Fibroblast of lung (primary cell): ENCODE measurements around the gene HTT. TPM values are rescaled to one million over a fixed set of nuclear protein-coding genes. Genes with fewer than 3 reads are reported as not detected.

Source experiments
- DNase-seq, 2 donors: peaks; one replicate each; pipeline versions ENCODE4 v3.0.0 to v3.0.0-alpha.2; 2010; ENCODE audit warnings: low read depth in 2 of 2
- H2AFZ ChIP-seq: 2 replicates; pipeline ENCODE4 v1.5.1; 2012; ENCODE audit warnings: low read length, control low read depth, inconsistent platforms
- H3K27ac ChIP-seq: 2 replicates; pipeline ENCODE4 v1.5.1; 2011; ENCODE audit warnings: low read length, control low read depth; ENCODE audit not compliant: insufficient read depth
- H3K27me3 ChIP-seq: 2 replicates; pipeline ENCODE4 v1.5.1; 2011; ENCODE audit warnings: mild to moderate bottlenecking, low read length; ENCODE audit not compliant: control insufficient read depth, insufficient read depth
- H3K36me3 ChIP-seq: 2 replicates; pipeline ENCODE4 v1.5.1; 2011; ENCODE audit warnings: low read length; ENCODE audit not compliant: control insufficient read depth, insufficient read depth
- H3K4me1 ChIP-seq: 2 replicates; pipeline ENCODE4 v1.5.1; 2011; ENCODE audit warnings: low read length; ENCODE audit not compliant: control insufficient read depth, insufficient read depth; ENCODE audit errors: extremely low read depth
- H3K4me2 ChIP-seq: 2 replicates; pipeline ENCODE4 v1.5.1; 2011; ENCODE audit warnings: low read length, control low read depth; ENCODE audit not compliant: insufficient read depth; ENCODE audit errors: extremely low read depth
- H3K4me3 ChIP-seq, 4 experiments: fragments of 200-600 bp in 1 of 4; sonication (generic) in 1 of 4; replicated peaks in 1 of 4; 2 replicates each; pipeline ENCODE4 v1.5.1; 2011 to 2016; ENCODE audit warnings: low read length in 4 of 4, low read depth in 3 of 4, mild to moderate bottlenecking in 3 of 4, control low read depth in 2 of 4, inconsistent platforms in 1 of 4, mixed read lengths in 1 of 4; ENCODE audit not compliant: insufficient read depth in 1 of 4; ENCODE audit errors: control extremely low read depth in 1 of 4
- H3K79me2 ChIP-seq: 2 replicates; pipeline ENCODE4 v1.5.1; 2012; ENCODE audit warnings: mild to moderate bottlenecking, low read length, inconsistent platforms; ENCODE audit not compliant: control insufficient read depth, insufficient read depth
- H3K9ac ChIP-seq: 2 replicates; pipeline ENCODE4 v1.5.1; 2011; ENCODE audit warnings: mild to moderate bottlenecking, low read length, control low read depth; ENCODE audit not compliant: insufficient read depth
- H3K9me3 ChIP-seq: 2 replicates; pipeline ENCODE4 v1.5.1; 2012; ENCODE audit warnings: low read depth, low read length; ENCODE audit not compliant: control insufficient read depth, insufficient read depth
- H4K20me1 ChIP-seq: 2 replicates; pipeline ENCODE4 v1.5.1; 2011; ENCODE audit warnings: low read length; ENCODE audit not compliant: control insufficient read depth, insufficient read depth; ENCODE audit errors: extremely low read depth
- CTCF ChIP-seq, 2 donors: IDR thresholded peaks in 1 of 2; conservative IDR thresholded peaks in 1 of 2; 1 replicate in 1 of 2; 2 replicates in 1 of 2; pipeline ENCODE4 v1.5.1; 2011 to 2012; ENCODE audit warnings: low read length in 2 of 2, control low read depth in 1 of 2, inconsistent platforms in 1 of 2, low read depth in 1 of 2, mild to moderate bottlenecking in 1 of 2
- EZH2 ChIP-seq: IDR thresholded peaks from 2 replicates; pipeline ENCODE4 v1.5.1; 2012; ENCODE audit warnings: low read length, control low read depth, mild to moderate bottlenecking; ENCODE audit errors: missing control alignments
- polyA plus RNA-seq, 2 donors: library from polyadenylated mRNA; depleted of rRNA in 1 of 2; stranded (reverse) in 1 of 2; unstranded in 1 of 2; fragments of >200 nt; gene quantifications; 2 replicates each; pipeline ENCODE4 v1.2.1, GENCODE V29; 2011 to 2012; ENCODE audit warnings: missing spikeins in 1 of 2
- total RNA-seq: library from RNA; depleted of rRNA; stranded (reverse); fragments of >200 nt; gene quantifications from 2 replicates; pipeline ENCODE4 v1.2.1, GENCODE V29; 2014

The HTT gene
- total and polyA plus RNA-seq, 2 donors (not counting 1 experiment from before 2014, with no cell fraction given): 13.2 to 41.8 TPM

DNA sequence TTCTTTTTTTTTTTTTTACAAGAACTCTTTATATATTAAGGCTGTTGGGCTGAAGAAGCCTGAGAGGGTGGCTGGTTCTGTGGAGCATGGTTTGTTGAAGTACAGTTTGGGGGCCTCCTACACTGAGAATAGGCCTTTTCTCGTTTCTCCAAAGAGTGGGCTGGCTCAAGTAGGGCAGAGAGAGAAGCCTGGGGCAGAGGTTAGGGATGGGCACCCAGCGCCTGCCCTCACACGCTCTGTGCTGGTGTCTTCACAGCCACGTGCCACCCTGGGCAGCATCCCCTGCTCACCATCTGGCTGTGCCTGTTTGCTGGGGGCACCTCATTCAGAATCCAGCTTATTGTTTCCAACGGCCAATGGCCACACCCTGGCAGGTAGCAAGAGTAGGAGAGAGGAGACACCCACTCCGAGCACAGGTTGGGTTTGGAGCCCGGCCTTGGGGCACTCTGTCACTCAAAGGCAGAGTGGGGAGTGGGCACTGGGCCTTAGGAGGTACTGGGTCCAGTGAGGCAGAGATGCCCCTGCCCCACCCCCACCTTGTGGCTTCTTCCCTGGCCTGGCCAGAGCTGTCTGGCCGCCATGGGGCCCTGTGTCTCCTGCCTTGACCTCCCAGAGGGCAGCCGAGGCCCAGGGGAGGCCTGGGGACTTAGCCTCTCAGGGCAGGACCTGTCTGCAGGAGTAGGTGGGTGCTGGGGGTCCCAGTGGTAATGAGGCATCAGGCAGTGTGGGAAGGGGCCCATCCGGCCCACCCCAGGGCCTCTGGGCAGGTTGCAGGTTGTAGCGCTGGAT is 177.4 kb downstream of the HTT start:
- Histone ChIP-seq H3K9ac (no peak overlapping the region), H3K4me2 (no peak overlapping the region), H2AFZ (no peak overlapping the region), H3K4me3 (no peak overlapping the region), H4K20me1 (no peaks in the 10 kb centered on the region), H3K36me3 (no peaks in the 10 kb centered on the region), H3K4me1 (no peaks in the 10 kb centered on the region), H3K9me3 (no peaks in the 10 kb centered on the region), H3K27ac (no peak overlapping the region), H3K79me2 (no peaks in the 10 kb centered on the region), H3K27me3 (no peaks in the 10 kb centered on the region)
- no peak for DNase-seq
- TF ChIP-seq CTCF (conservative IDR thresholded peaks at IDR 0.05 in 1 of 2, IDR thresholded peaks at IDR 0.05 in 1 of 2; ENCODE audit: low read depth in 1 of 2, low read length in 2 of 2) (no peak), EZH2 (no peak)

- H3K79me2 ChIP-seq: no peaks in the 10 kb centered on the region
- H3K36me3 ChIP-seq: no peaks in the 10 kb centered on the region
- no peak overlapping the region for H3K4me2 ChIP-seq
- H4K20me1 ChIP-seq: no peaks in the 10 kb centered on the region
- no peak overlapping the region for H2AFZ ChIP-seq
- no peak overlapping the region for H3K27ac ChIP-seq
- no peaks in the 10 kb centered on the region for H3K4me1 ChIP-seq
- no peak overlapping the region for H3K4me3 ChIP-seq
- H3K27me3 ChIP-seq: no peaks in the 10 kb centered on the region
- no peak overlapping the region for H3K9ac ChIP-seq
- DNase-seq: no peak
- TF ChIP-seq CTCF (conservative IDR thresholded peaks at IDR 0.05 in 1 of 2, IDR thresholded peaks at IDR 0.05 in 1 of 2; ENCODE audit: low read depth in 1 of 2, low read length in 2 of 2): no peak
- no peaks in the 10 kb centered on the region for H3K9me3 ChIP-seq
Observed at GRCh38 chr4:3252480-3252828, 178.0 kb downstream of the HTT start.

DNA sequence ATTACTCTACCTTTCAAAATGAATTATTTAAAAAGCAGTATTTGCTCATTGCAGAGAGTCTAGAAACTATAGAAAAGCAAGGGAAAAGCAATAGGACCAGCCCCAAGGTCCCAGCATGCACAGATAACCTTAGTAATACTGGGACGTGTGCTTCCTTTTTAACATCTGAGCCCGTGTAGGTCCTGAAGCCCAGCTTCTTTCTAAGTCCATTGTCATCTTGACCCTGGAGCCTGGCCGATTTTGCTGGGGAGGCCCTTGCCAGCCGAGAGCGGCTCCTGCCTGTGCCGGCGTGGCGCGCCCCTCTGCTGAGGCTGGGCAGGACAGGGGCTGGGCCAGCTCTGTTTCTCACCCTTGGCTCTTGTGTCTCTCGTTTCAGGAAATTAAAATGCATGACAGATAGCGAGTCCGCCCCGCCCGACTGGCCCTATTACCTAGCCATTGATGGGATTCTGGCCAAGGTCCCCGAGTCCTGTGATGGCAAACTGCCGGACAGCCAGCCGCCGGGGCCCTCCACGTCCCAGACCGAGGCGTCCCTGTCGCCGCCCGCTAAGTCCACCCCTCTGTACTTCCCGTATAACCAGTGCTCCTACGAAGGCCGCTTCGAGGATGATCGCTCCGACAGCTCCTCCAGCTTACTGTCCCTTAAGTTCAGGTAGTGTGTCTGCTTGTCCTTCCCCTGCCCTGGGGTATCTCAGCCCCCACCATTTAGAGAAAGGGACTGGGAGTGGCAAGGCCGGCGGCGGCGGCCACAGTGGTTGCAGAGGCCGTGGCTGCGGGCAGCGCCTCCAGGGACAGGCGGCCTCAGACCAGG is 178.6 kb downstream of the HTT start:
- H3K79me2 ChIP-seq: no peaks in the 10 kb centered on the region
- H3K27ac ChIP-seq: no peak overlapping the region
- H3K4me3 ChIP-seq: no peak overlapping the region
- H3K4me1 ChIP-seq: no peaks in the 10 kb centered on the region
- no peak overlapping the region for H3K4me2 ChIP-seq
- no peaks in the 10 kb centered on the region for H3K27me3 ChIP-seq
- no peak for TF ChIP-seq CTCF (conservative IDR thresholded peaks at IDR 0.05 in 1 of 2, IDR thresholded peaks at IDR 0.05 in 1 of 2; ENCODE audit: low read depth in 1 of 2, low read length in 2 of 2)
- TF ChIP-seq EZH2: no peak
- H4K20me1 ChIP-seq: no peaks in the 10 kb centered on the region
- DNase-seq: no peak
- H3K36me3 ChIP-seq: no peaks in the 10 kb centered on the region
- H3K9ac ChIP-seq: no peak overlapping the region
- no peak overlapping the region for H2AFZ ChIP-seq
- H3K9me3 ChIP-seq: no peaks in the 10 kb centered on the region
